ENCODE results near the gene PDE6G.
"Not testable (repeated sequence)": the region's sequence is repeated elsewhere in the genome, so short reads cannot be mapped to it uniquely, and the experiment has no call there.

Gene PDE6G

GRCh38 chr17:81635973-81636504 is 20.3 kb downstream of the PDE6G start:
- Histone ChIP-seq H3K4me1 (ENCODE audit: control insufficient read depth, insufficient read depth, low read length) (peaks cover 7% of the 10 kb centered on the region), H3K27me3 (ENCODE audit: control insufficient read depth, insufficient read depth, low read length) (no peaks in the 10 kb centered on the region), H3K27ac (ENCODE audit: low read depth, low read length) (peak overlapping the region; percentile 88), H3K36me3 (ENCODE audit: control insufficient read depth, insufficient read depth, low read length) (no peaks in the 10 kb centered on the region), H3K9ac (ENCODE audit: low read length) (peak overlapping the region; percentile 66), H3K4me3 (ENCODE audit: low read length) (peak overlapping the region; percentile 78)

- Histone ChIP-seq H3K9ac (ENCODE audit: low read length) (no peak overlapping the region), H3K27ac (ENCODE audit: low read depth, low read length) (no peak overlapping the region), H3K4me1 (ENCODE audit: control insufficient read depth, insufficient read depth, low read length) (peaks cover 7% of the 10 kb centered on the region), H3K36me3 (ENCODE audit: control insufficient read depth, insufficient read depth, low read length) (no peaks in the 10 kb centered on the region), H3K4me3 (ENCODE audit: low read length) (peak overlapping the region; percentile 78), H3K27me3 (ENCODE audit: control insufficient read depth, insufficient read depth, low read length) (no peaks in the 10 kb centered on the region)
Observed at GRCh38 chr17:81635431-81635830, 20.9 kb downstream of the PDE6G start.

GRCh38 chr17:81631482-81631881 is 24.9 kb downstream of the PDE6G start:
- peaks cover 7% of the 10 kb centered on the region for H3K4me1 ChIP-seq (ENCODE audit: control insufficient read depth, insufficient read depth, low read length)
- H3K27ac ChIP-seq (ENCODE audit: low read depth, low read length) = no peak overlapping the region
- H3K4me3 ChIP-seq (ENCODE audit: low read length) = no peak overlapping the region
- no peak overlapping the region for H3K9ac ChIP-seq (ENCODE audit: low read length)
- H3K36me3 ChIP-seq (ENCODE audit: control insufficient read depth, insufficient read depth, low read length) = no peaks in the 10 kb centered on the region
- H3K27me3 ChIP-seq (ENCODE audit: control insufficient read depth, insufficient read depth, low read length) = no peaks in the 10 kb centered on the region

GRCh38 chr17:81630274-81630673 is 26.1 kb downstream of the PDE6G start:
- no peak overlapping the region for H3K9ac ChIP-seq (ENCODE audit: low read length)
- no peaks in the 10 kb centered on the region for H3K27me3 ChIP-seq (ENCODE audit: control insufficient read depth, insufficient read depth, low read length)
- H3K4me1 ChIP-seq (ENCODE audit: control insufficient read depth, insufficient read depth, low read length) = peaks cover under 1% of the 10 kb centered on the region
- H3K27ac ChIP-seq (ENCODE audit: low read depth, low read length) = no peak overlapping the region
- peaks cover 5% of the 10 kb centered on the region for H3K36me3 ChIP-seq (ENCODE audit: control insufficient read depth, insufficient read depth, low read length)
- no peak overlapping the region for H3K4me3 ChIP-seq (ENCODE audit: low read length)

GRCh38 chr17:81621494-81622130 is 34.7 kb downstream of the PDE6G start:
- no peak overlapping the region for H3K27ac ChIP-seq (ENCODE audit: low read depth, low read length)
- H3K36me3 ChIP-seq (ENCODE audit: control insufficient read depth, insufficient read depth, low read length) = peaks cover 42% of the 10 kb centered on the region
- H3K4me3 ChIP-seq (ENCODE audit: low read length) = no peak overlapping the region
- no peaks in the 10 kb centered on the region for H3K4me1 ChIP-seq (ENCODE audit: control insufficient read depth, insufficient read depth, low read length)
- H3K27me3 ChIP-seq (ENCODE audit: control insufficient read depth, insufficient read depth, low read length) = no peaks in the 10 kb centered on the region
- H3K9ac ChIP-seq (ENCODE audit: low read length) = no peak overlapping the region

- not testable (repeated sequence) for H3K4me3 ChIP-seq (ENCODE audit: low read length); H3K4me1 ChIP-seq (ENCODE audit: control insufficient read depth, insufficient read depth, low read length); H3K9ac ChIP-seq (ENCODE audit: low read length); H3K27ac ChIP-seq (ENCODE audit: low read depth, low read length); H3K27me3 ChIP-seq (ENCODE audit: control insufficient read depth, insufficient read depth, low read length)
- peaks cover 32% of the 10 kb centered on the region for H3K36me3 ChIP-seq (ENCODE audit: control insufficient read depth, insufficient read depth, low read length)
Observed at GRCh38 chr17:81618307-81618706, 38.0 kb downstream of the PDE6G start.

- H3K4me1 ChIP-seq (ENCODE audit: control insufficient read depth, insufficient read depth, low read length) = peaks cover 3% of the 10 kb centered on the region
- H3K27me3 ChIP-seq (ENCODE audit: control insufficient read depth, insufficient read depth, low read length) = no peaks in the 10 kb centered on the region
- H3K36me3 ChIP-seq (ENCODE audit: control insufficient read depth, insufficient read depth, low read length) = peaks cover 33% of the 10 kb centered on the region
- H3K4me3 ChIP-seq (ENCODE audit: low read length) = no peak overlapping the region
- H3K9ac ChIP-seq (ENCODE audit: low read length) = no peak overlapping the region
- no peak overlapping the region for H3K27ac ChIP-seq (ENCODE audit: low read depth, low read length)
Observed at GRCh38 chr17:81616877-81617276, 39.5 kb downstream of the PDE6G start.

- no peak overlapping the region for H3K9ac ChIP-seq (ENCODE audit: low read length)
- H3K4me1 ChIP-seq (ENCODE audit: control insufficient read depth, insufficient read depth, low read length) = peaks cover 3% of the 10 kb centered on the region
- no peaks in the 10 kb centered on the region for H3K27me3 ChIP-seq (ENCODE audit: control insufficient read depth, insufficient read depth, low read length)
- no peak overlapping the region for H3K4me3 ChIP-seq (ENCODE audit: low read length)
- peaks cover 20% of the 10 kb centered on the region for H3K36me3 ChIP-seq (ENCODE audit: control insufficient read depth, insufficient read depth, low read length)
- no peak overlapping the region for H3K27ac ChIP-seq (ENCODE audit: low read depth, low read length)
Observed at GRCh38 chr17:81615401-81615930, 40.9 kb downstream of the PDE6G start.

GRCh38 chr17:81612172-81612970 is 44.0 kb downstream of the PDE6G start:
- H3K36me3 ChIP-seq (ENCODE audit: control insufficient read depth, insufficient read depth, low read length) = peaks cover 21% of the 10 kb centered on the region
- no peak overlapping the region for H3K9ac ChIP-seq (ENCODE audit: low read length)
- no peak overlapping the region for H3K4me3 ChIP-seq (ENCODE audit: low read length)
- no peak overlapping the region for H3K27ac ChIP-seq (ENCODE audit: low read depth, low read length)
- H3K4me1 ChIP-seq (ENCODE audit: control insufficient read depth, insufficient read depth, low read length) = peaks cover 3% of the 10 kb centered on the region
- H3K27me3 ChIP-seq (ENCODE audit: control insufficient read depth, insufficient read depth, low read length) = no peaks in the 10 kb centered on the region

- Histone ChIP-seq H3K27ac (ENCODE audit: low read depth, low read length) (no peak overlapping the region), H3K36me3 (ENCODE audit: control insufficient read depth, insufficient read depth, low read length) (peaks cover 29% of the 10 kb centered on the region)
Observed at GRCh38 chr17:81609541-81610311, 46.6 kb downstream of the PDE6G start.

GRCh38 chr17:81608605-81609004 is 47.7 kb downstream of the PDE6G start:
- Histone ChIP-seq H3K36me3 (ENCODE audit: control insufficient read depth, insufficient read depth, low read length) (peaks cover 32% of the 10 kb centered on the region), H3K4me3 (ENCODE audit: low read length) (no peak overlapping the region), H3K9ac (ENCODE audit: low read length) (no peak overlapping the region), H3K27ac (ENCODE audit: low read depth, low read length) (no peak overlapping the region), H3K27me3 (ENCODE audit: control insufficient read depth, insufficient read depth, low read length) (no peaks in the 10 kb centered on the region), H3K4me1 (ENCODE audit: control insufficient read depth, insufficient read depth, low read length) (no peaks in the 10 kb centered on the region)

More at GRCh38 chr17:81609541-81610311, 46.6 kb downstream of the PDE6G start:
- Histone ChIP-seq H3K9ac (ENCODE audit: low read length) (no peak overlapping the region), H3K4me1 (ENCODE audit: control insufficient read depth, insufficient read depth, low read length) (peaks cover 3% of the 10 kb centered on the region), H3K27me3 (ENCODE audit: control insufficient read depth, insufficient read depth, low read length) (no peaks in the 10 kb centered on the region), H3K4me3 (ENCODE audit: low read length) (no peak overlapping the region)

GRCh38 chr17:81608082-81608481 is 48.3 kb downstream of the PDE6G start:
- no peaks in the 10 kb centered on the region for H3K4me1 ChIP-seq (ENCODE audit: control insufficient read depth, insufficient read depth, low read length)
- peaks cover 32% of the 10 kb centered on the region for H3K36me3 ChIP-seq (ENCODE audit: control insufficient read depth, insufficient read depth, low read length)
- no peak overlapping the region for H3K4me3 ChIP-seq (ENCODE audit: low read length)
- no peak overlapping the region for H3K27ac ChIP-seq (ENCODE audit: low read depth, low read length)
- no peak overlapping the region for H3K9ac ChIP-seq (ENCODE audit: low read length)
- no peaks in the 10 kb centered on the region for H3K27me3 ChIP-seq (ENCODE audit: control insufficient read depth, insufficient read depth, low read length)
